ENCODE measurements around the gene SIAH2.
A peak's percentile ranks its signal among the peaks of the same experiment; 100 is the strongest.
"Not testable (repeated sequence)": the region's sequence is repeated elsewhere in the genome, so short reads cannot be mapped to it uniquely, and the experiment has no call there.

The SIAH2 gene, protein sequence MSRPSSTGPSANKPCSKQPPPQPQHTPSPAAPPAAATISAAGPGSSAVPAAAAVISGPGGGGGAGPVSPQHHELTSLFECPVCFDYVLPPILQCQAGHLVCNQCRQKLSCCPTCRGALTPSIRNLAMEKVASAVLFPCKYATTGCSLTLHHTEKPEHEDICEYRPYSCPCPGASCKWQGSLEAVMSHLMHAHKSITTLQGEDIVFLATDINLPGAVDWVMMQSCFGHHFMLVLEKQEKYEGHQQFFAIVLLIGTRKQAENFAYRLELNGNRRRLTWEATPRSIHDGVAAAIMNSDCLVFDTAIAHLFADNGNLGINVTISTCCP

DNA sequence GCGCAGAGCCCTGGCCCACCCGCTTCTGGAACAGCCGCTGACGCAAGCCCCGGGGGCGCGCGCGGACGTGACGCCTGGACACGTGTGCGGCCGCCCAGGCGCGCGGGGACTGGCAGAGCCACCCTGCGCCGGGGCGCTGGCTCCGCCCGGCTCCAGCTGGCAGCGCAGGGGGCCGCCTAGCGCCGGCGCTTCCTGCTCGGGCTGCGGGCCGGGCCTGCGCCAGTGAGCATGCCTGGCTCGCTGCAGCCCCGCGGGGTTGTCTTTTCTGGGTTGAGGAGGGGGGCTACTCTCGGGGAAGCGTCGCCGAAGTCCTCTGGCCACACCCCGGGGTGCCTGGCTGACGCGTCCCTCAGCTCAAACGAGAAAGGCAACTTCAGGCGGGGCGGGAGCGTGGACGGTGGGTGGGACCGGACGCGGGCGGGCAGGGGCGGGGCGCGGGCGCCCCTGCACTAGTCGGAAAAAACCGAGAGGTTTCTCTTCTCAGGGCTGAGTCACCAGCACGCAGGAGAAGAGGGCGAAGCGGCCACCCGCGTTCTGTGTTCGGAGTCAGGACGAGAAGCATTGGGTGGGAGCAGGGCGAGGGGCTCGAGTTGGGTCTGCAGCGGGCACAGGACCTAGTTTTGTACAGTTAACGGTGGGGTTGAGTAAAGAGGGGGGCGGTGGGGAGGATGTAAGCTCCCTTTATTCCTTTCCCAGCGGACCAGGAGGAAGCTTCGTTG is at the start of gene SIAH2:
SIAH2 (minus strand) TSS at position 48 of the 719 bp plus-strand sequence. CDS start 320 bp downstream, outside the sequence.
- peak; percentile 91 for DNase-seq (ENCODE audit: low read depth)

DNA sequence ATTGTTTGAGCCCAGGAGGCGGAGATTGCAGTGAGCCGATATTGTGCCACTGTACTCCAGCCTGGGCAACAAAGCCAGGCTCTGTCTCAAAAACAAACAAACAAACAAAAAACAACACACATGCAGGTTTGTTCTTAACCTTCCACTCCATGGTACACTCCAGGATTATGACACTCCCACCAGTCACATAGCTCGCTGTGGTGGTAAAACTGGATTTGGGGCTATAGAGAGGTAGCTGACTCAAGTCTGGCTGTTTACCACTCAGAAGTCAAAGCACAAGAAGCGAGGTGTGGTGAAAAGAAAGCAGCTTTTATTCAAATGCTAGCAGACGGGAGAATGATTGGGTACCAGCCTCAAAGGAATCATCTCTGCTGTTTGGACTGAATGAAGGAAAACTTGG is 49.0 kb upstream of the SIAH2 start:
- no peak for DNase-seq (ENCODE audit: low read depth)

DNA sequence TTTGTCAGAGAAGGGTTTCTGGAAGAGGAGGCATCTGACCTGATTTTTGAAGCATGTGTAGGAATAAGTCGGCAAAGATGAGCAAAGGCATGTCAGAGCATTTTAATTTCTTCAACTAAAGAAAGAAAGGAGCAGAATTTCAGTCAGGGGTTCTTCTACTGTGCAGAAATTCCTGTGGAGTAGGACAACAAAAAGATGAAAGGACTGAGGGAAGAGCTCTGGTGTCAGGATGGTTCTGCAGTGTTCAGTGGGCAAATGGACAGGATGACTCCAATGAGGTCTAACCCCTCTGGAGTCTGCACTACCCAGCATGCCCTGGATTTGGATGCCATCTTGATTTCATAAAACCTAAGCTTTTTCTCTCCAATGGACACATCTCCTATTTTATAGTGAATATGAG is 47.7 kb upstream of the SIAH2 start:
- no peak for DNase-seq (ENCODE audit: low read depth)

DNA sequence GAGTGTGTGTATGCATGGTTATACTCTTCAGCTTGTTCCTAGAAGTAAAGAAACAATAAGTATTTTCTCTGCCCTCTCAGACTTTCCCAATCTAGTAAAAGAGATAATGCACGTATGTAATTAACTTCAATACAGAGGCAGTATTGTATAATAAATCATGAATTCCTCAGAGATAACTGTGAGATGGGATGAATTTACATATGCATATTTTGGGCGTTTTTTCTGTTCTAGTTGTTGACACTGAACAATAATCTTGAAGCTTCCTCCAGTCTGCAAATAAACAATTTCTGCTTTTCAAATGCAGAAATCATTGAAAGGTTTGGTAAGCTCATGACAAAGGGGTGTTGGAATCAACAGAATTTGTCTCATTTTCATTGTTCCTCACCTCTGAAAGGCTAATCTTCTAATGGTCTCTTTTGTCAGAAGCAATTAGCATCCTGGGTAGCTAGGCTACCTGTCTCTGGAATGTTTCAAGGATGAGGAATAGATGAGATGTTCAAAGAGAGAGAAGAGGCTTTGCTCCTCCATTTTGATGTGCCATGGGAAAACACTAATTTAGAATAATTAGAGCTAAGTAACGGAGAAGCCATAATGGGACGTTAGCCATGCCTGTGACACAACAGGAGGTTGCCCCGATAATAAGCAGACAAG is 43.3 kb upstream of the SIAH2 start:
- DNase-seq (ENCODE audit: low read depth) = no peak

DNA sequence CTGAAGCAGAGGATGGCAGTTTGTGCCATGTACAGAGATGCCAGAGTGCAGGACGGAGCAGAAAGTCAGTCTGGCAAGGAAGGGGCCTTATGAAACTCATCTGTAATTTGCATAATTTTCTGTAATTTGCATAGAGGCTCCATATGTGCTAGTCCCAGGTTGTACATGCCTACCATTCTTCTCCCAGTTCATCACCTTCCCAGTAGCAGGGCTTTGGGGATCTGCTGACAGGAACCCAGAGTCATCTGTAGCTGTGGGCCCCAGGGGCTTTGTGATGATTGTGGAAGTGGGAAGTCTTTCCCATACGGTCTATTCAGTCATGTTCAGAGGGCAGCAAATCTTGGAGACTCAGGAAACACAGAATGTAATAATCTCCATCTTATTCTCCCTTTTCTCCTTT is 42.4 kb upstream of the SIAH2 start:
- DNase-seq (ENCODE audit: low read depth) = no peak

DNA sequence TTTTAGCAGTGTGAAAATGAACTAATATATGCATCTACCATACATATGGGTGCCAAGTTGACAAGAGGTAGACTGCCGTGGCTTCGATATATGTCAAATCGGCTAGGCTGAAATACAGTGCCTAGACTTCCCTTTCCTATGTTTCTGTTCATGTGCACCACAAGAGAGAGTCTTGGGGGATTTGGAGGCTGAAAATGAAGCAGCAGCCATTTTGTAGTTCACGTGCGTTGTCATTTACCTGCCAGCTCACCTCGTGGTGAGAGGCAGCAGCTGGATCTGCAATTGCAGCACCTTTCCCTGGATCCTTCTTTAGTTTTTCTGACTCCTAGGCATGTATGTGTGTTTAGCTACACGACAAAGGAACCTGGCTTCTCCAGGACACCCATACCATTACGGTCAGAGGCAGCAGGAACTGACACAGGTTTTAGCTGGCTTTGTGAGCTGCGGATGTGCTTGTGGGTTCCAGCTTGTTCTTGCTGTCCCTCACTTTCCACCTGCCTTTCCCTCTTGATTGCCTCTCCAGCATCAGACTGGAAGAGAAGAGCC is 40.5 kb upstream of the SIAH2 start:
- DNase-seq (ENCODE audit: low read depth) = no peak

DNA sequence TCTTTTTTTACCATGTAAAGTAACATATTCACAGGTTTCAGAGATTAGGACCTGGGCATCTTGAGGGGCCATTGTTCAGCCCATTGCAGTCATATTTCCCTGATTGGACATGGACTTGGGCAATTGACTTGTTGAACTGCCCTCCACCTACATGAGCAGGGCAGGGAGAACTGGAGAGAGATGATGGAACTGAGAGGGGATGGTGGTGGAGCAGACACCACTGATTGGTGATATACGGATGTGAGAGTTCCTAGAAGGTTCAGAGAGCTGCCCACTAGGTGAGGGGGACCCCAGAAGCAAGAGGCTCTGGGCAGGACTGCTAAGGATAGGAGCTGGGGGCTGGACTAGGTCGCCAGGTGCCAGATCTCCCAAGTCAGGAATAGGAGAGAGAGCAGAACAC is 37.8 kb upstream of the SIAH2 start:
- DNase-seq (ENCODE audit: low read depth) = no peak

DNA sequence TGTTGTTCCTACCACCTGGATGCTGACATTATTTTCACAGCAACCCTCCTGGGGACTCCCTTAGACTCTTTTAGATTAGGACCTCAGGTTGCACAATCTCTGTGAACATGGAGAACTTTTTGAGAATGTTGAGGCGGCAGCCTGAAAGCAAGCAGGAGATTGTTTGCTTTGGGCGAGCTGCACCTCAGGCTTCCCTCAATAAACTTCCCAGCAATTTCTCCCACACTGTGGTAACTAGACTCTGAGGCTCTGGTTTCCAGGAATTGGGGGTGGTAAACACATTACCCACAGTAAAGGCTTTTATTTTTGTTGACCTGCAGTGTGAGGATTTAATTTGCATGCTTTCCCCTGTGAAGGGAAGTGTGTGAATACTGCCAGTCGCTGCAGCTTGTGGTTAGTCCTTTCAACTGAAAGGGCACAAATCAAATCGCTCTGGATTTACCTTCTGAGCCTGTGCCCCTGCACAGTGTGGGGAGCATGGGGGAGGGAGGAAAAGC is 35.2 kb upstream of the SIAH2 start:
- DNase-seq (ENCODE audit: low read depth) = no peak

DNA sequence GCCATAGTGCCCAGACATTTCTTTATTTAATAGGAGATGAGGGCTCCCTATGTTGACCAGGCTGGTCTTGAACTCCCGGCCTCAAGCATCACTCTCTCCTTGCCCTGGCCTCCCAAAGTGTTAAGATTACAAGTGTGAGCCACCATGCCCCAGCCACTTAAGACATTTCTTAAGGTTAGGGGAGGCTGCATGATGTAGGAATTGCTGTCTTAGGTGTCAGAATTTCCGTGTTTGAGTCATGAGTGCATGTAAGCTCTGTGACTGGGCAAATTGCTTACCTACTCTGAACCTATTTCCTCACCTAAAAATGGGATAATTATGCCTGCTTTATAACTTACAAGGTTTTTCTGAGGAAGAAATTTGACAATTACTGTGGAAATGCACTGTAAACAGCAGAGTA is 34.2 kb upstream of the SIAH2 start:
- no peak for DNase-seq (ENCODE audit: low read depth)

DNA sequence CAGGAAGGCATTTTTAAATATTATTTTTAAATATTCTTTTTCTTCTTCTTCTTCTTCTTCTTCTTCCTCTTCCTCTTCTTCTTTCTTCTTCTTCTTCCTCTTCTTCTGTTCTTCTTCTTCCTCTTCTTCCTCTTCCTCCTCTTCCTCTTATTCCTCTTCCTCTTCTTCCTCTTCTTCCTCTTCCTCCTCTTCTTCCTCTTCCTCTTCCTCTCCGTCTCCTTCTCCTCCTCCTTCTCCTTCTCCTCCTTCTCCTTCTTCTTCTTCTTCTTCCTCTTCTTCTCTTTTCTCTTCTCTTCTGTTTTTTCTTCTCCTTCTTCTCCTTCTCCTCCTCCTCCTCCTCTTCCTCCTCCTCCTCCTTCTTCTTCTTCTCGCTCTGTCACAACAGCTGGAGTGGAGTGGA is 33.6 kb upstream of the SIAH2 start:
- not testable (repeated sequence) for DNase-seq (ENCODE audit: low read depth)

DNA sequence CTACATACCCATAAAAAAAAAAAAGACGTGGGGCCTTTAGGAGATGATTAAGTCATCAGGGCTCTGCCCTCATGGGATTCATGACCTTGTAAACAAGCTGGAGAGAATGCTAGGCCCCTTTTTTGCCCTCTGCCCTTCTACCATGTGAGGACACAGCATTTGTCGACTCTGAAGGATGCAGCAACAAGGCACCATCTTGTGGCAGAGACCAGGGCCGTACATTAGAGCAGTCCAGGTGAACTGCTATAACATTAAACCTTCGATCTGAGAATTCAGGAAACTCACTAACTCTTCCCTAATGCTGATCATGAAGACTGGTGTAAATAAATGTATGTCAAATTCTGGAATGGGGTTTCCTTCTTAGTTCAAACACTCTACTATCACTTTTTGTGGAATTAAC is 30.7 kb upstream of the SIAH2 start:
- no peak for DNase-seq (ENCODE audit: low read depth)

DNA sequence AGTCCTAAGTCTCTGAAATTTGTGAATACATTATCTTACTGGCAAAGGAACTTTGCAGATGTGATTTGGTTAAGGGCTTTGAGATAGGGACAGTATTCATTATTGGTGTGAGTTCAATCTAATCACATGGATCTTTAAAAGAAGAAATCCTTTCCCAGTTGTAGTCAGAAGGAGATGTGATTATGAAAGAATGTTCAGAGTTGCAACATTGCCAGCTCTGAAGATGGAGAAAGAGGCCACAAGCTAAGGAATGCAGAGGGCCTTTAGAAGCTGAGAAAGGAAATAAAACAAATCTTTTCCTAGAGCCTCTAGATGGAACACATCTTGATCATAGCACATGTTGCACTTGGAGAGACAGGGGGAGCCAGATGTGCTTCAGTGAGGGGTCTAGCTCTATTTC is 27.7 kb upstream of the SIAH2 start:
- DNase-seq (ENCODE audit: low read depth) = no peak

DNA sequence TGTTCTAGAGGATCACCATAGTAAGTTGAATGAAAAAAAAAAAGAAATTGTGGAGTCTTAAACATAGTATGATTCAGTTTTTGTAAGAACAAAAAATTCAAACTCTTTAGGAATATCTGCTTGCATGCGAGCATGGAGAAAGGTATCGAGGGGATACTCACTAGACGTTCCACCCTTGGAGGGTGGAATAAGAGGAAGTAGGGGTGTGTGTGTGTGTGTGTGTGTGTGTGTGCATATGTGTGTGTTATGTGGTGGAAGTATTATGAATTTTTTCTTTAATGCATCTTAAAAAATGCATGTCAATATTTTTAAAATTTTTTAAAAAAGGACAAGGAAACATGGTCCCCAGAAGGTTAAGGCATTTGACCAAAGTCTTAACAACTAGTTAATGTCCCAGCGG is 26.5 kb upstream of the SIAH2 start:
- no peak for DNase-seq (ENCODE audit: low read depth)

DNA sequence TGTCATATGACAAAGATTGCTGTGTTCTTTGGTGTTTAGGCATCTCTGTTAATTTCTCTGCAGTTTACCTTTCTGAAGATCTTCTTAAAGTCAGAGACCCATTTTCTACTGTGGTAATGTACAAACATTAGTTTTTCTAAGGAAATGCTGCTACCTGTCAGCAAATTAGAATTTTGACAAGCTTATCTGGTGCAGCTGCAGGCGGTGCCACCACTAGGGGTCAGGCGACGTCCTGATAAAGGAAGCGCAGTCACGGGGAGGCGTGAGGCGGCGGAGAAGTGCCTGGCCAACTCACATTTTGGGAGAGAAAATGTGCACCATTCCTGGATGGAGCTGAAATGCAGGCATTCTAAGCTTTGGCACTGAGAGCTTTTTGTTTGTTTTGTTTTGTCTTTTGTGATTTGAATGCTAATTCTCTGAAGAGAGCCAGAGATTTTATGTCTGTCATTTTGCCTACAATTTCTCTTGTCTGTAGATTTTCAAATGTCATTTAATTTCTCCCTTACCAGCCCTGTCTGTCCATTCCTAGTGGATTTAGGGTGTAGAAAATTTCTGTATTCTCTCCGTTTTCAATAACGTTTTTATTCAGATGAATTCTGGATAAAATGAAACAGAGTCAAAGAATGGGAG is 24.9 kb upstream of the SIAH2 start:
- DNase-seq (ENCODE audit: low read depth) = peak; percentile 76

DNA sequence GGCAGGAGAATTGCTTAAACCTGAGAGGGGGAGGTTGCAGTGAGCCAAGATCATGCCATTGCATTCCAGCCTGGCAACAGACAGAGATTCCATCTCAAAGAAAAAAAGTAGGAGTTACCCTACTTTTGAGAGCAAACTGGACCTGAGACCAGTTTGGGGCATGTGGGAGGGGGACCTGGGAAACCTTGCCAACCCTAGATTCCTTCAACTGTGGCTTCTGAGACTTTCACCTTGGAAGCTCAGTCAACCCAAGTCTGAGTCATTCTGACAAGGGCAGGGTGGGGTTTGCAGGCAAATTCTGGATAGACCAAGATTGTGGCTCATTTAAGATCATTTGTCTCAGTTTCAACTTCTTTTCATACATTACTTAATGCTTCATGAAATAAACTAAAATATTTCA is 23.8 kb upstream of the SIAH2 start:
- DNase-seq (ENCODE audit: low read depth) = no peak

DNA sequence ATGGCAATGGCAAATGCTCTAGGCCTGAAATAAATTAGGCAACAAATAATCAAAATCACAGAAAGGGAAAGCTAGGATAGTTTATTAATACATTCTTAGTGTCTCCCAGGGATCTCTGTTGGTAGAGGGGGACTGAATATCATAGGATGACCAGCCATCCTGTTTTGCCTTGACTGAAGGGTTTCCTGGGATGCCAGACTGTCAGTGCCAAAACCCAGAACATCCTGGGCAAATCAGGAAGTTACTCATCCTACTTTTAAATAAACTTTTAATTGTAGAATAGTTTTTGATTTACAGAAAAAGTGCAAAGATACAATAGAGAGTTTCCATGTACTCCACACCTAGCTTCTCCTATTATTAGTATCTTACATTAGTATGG is 21.8 kb upstream of the SIAH2 start:
- DNase-seq (ENCODE audit: low read depth) = no peak

DNA sequence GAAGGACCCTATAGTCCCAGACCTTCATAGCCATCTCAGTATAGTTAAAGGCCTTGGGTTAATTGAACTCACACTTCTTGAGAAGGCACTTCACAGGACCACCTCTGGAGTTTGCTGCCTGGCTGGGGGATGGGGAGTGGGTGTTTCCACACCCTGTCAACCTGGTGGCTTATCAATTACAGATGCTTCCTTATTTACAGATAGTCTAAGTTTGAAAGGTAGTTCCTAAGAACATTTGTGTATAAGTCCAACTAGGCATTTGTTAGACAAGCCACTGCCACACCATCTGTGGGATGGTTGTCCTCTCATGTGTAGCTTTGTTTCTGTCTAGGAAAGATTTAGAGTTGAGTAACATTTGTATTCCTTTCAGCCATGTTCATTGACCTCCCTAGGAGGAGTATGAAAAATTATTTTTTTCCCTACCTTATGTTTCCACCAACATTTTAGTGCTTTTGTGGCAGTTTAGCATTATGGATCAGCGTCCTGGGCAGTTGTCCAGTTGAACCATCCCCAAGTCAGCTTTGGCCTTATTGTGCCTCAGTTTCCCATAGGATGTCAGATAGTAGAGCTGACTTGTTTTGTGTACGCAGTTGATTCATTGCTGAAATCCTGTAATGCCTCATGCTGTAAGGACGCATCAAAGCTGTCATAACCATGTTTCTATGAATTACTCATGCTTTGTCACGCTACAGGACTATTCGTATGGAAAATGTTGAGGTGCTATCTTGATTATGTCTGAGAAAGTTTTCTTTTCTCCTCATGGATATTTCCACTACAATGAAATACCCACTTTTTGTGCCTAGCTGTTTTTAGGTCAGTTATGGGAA is 21.2 kb upstream of the SIAH2 start:
- no peak for DNase-seq (ENCODE audit: low read depth)

DNA sequence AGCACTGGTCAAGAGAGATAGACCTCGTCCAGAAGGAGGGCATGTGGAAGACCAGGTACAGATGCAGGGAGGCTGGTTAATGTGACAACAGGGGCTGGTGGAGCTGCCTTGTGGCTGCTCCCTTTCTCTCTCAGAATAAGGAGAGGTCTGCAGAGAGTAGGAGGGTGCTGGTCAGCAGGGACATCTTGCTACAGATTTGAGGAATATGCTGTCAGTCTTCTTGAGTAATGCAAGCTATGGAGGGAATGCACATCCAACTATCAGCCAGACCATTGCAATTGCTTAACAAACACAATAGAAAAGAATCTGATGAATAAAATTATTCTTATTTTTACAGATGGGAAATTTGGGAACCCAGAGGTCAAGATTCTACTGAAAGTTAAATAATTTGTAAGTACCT is 20.3 kb upstream of the SIAH2 start:
- no peak for DNase-seq (ENCODE audit: low read depth)

DNA sequence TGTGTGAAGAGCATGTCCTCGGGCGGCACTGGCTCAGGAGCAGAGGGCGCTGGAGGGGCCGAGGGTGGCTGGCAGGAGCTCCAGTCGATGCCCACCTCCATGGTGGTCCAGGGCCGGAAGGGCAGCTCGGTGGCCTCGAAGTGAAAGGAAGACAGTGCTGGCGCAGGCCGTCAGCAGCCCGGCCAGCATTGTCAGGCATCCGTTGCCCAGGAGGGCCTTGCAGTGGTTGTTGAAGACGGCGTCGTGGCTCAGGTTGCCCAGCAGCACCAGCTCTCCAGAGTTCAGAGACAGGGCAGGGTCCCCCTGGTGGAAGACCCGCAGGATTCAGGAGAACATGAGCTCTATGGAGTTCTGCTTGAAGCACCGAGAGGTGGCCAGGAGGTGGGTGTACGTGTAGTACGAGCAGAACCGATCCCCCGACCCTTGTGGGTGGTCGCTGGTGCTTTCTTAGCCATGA is 16.5 kb upstream of the SIAH2 start:
- DNase-seq (ENCODE audit: low read depth) = no peak

DNA sequence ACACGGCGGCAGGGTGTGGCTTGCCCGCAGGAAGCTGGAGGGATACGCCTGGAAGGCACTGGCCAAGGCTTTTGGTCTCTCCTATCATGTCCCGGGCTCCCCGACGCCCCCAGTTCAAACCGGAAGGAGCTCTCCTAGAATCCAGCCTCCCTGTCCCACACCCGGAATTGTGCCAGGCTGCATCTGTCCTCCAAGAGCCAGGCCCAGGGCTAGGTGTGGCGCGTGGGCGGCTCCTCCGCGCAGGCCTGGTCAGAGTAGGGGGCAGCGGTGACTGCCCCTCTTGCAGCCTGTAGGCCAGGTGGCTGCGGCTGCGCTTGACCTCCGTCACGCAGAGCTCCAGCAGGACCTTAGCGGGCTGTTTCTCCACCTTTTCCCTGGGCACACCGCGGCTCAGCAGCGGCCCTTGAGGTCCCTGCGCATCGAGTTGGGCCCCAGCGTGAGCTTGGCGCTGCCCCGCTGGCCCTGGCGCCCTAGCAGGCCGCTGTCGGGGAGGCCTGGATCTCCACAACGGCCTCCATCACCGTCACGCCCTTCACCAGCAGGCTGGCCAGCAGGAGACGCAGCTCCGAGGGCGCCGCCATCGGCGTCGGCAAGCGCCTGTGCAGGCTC is 15.9 kb upstream of the SIAH2 start:
- DNase-seq (ENCODE audit: low read depth) = no peak

DNA sequence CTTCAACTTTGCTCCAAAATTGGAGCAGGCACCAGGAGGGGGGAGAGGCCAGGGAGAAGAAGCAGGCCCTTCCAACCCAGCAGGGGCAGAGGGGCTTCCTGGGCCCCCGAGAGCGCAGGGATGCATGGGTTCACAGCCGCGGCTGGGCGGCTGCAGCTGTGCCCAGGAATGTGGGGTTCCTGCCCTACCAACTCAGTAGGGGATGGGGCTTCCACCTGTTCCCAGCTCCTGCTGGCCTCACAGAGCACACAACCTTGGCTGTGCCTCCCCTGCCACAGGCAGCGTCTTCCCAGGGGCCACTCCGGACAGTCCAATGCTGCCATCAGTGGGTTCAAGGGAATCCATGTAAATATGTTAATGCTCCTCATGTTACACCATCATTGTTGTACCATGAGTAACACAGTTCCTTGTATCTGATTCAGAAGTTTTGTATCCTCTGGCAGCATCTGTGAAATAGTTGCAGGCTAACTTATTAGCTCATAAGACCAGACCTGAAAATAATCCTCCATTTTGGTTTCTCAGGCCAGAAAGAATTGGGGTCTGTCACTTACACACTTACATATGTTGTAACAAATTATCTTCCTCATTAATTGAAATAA is 12.1 kb upstream of the SIAH2 start:
- DNase-seq (ENCODE audit: low read depth) = no peak

Data from stimulated activated CD8-positive, alpha-beta memory T cell treated with anti-CD3 and anti-CD28 coated beads, Interleukin-4, amount 100 ng/mL, for 24 hours (primary cell).